Epidermal melanocyte (primary cell): ENCODE data around the gene USP24.
"Not testable (repeated sequence)": the region's sequence is repeated elsewhere in the genome, so short reads cannot be mapped to it uniquely, and the experiment has no call there.

Experiments used
- DNase-seq: peaks from one replicate; pipeline ENCODE4 v3.0.0; 2011; ENCODE audit warnings: low spot score; ENCODE audit not compliant: insufficient read length

The USP24 gene

GRCh38 chr1:55200667-55201066, 14.5 kb downstream of the USP24 start:
- DNase-seq: no peak

GRCh38 chr1:55199735-55200134, 15.4 kb downstream of the USP24 start:
- not testable (repeated sequence) for DNase-seq

GRCh38 chr1:55198044-55198443, 17.1 kb downstream of the USP24 start:
- DNase-seq: no peak

GRCh38 chr1:55197099-55197498, 18.1 kb downstream of the USP24 start:
- no peak for DNase-seq

GRCh38 chr1:55196433-55197035, 18.6 kb downstream of the USP24 start:
- no peak for DNase-seq

- DNase-seq: no peak
Measured at GRCh38 chr1:55195521-55196233, 19.5 kb downstream of the USP24 start.

GRCh38 chr1:55194851-55195250, 20.3 kb downstream of the USP24 start:
- DNase-seq: no peak

- DNase-seq: no peak
Measured at GRCh38 chr1:55192093-55192492, 23.1 kb downstream of the USP24 start.

GRCh38 chr1:55191219-55191952, 23.8 kb downstream of the USP24 start:
- DNase-seq: not testable (repeated sequence)

GRCh38 chr1:55190109-55190508, 25.1 kb downstream of the USP24 start:
- DNase-seq: no peak

- DNase-seq: no peak
Measured at GRCh38 chr1:55188909-55189308, 26.3 kb downstream of the USP24 start.

- DNase-seq: no peak
Measured at GRCh38 chr1:55185832-55186231, 29.3 kb downstream of the USP24 start.

- DNase-seq: no peak
Measured at GRCh38 chr1:55184859-55185258, 30.3 kb downstream of the USP24 start.

GRCh38 chr1:55181666-55182065, 33.5 kb downstream of the USP24 start:
- no peak for DNase-seq

GRCh38 chr1:55180075-55180670, 35.0 kb downstream of the USP24 start:
- no peak for DNase-seq

- no peak for DNase-seq
Measured at GRCh38 chr1:55179177-55179835, 35.9 kb downstream of the USP24 start.

GRCh38 chr1:55172687-55173086, 42.5 kb downstream of the USP24 start:
- DNase-seq: no peak

- DNase-seq: no peak
Measured at GRCh38 chr1:55172272-55172671, 42.9 kb downstream of the USP24 start.

- no peak for DNase-seq
Measured at GRCh38 chr1:55171694-55172093, 43.5 kb downstream of the USP24 start.

GRCh38 chr1:55170426-55170825, 44.7 kb downstream of the USP24 start:
- DNase-seq: no peak

- DNase-seq: no peak
Measured at GRCh38 chr1:55169126-55169525, 46.0 kb downstream of the USP24 start.

- DNase-seq: no peak
Measured at GRCh38 chr1:55168353-55168752, 46.8 kb downstream of the USP24 start.
